GM13976 (cell line): ENCODE data around the gene CPD.

Experiments
- DNase-seq: peaks from one replicate; pipeline ENCODE4 v3.0.0; 2012; ENCODE audit warnings: low spot score
- CTCF ChIP-seq: IDR thresholded peaks from 2 replicates; pipeline ENCODE4 v1.5.1; 2012; ENCODE audit warnings: borderline replicate concordance, mild to moderate bottlenecking; ENCODE audit not compliant: insufficient read depth; ENCODE audit errors: extremely low read depth, missing control alignments, control extremely low read depth
- in situ Hi-C: fragments of 300-500 bp; cut with MboI; formaldehyde crosslinking; loops from one replicate; pipeline ENCODE4 v1.12.0; 2022; ENCODE audit warnings: low sequenced_read_pairs, mixed read lengths, inconsistent platforms; ENCODE audit not compliant: unreplicated experiment

CPD gene

GRCh38 chr17:30377574-30378240 is 1.0 kb upstream of the CPD start:
- TF ChIP-seq CTCF: no peak
- no peak for DNase-seq
- in situ Hi-C loops: no loop called here

DNA sequence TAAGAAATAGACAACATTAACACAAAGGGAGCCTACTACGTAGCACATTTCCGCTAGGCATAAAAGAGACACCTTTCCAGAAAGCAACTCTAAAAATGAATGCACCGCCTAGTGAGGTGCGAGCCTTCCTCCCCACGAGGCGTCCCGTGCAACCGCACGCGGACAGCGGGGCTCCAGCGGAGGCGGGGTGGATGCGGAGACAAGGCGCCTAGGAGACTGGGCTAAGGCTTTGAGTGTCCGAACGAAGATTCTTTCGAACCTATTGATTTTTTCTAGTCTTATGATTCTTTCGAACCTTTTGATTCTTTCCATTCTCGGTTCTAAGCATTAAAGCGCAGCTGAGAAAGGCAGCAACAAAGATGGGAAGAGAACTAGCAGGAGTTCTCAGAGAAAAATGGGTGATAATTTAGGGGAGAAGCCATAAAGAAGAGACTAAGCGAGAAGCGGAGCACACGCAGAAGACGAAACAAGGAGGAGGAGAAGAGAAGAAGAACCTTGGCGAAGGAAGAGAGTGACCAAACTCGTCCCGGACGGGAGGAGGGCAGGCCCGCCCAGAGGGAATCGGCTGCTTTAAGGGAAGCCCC is 394 bp upstream of the CPD start:
- TF ChIP-seq CTCF: no peak
- in situ Hi-C loops: no loop called here
- DNase-seq: peak; percentile 43

DNA sequence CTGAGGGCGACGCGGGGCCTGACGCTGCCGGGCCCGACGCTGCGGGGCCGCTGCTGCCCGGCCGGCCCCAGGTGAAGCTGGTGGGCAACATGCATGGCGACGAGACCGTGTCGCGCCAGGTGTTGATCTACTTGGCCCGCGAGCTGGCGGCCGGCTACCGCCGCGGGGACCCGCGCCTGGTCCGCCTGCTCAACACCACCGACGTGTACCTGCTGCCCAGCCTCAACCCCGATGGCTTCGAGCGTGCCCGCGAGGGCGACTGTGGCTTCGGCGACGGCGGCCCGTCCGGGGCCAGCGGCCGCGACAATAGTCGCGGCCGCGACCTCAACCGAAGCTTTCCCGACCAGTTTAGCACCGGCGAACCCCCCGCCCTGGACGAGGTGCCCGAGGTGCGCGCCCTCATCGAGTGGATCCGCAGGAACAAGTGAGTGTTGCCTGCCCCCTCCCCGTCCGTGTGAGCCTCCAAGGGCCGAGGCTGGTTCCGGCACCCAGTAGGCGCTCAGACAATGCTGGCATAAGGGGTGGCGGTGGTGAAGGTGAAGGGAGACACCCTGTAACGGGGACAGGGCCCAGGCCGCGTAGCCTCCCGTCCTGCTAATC is 676 bp downstream of the CPD start:
- DNase-seq: peak; percentile 35
- no peak for TF ChIP-seq CTCF
- in situ Hi-C loops: no loop called here

GRCh38 chr17:30379903-30380381 is 1.2 kb downstream of the CPD start:
- no peak for TF ChIP-seq CTCF
- peak; percentile 51 for DNase-seq
- in situ Hi-C loops: no loop called here

DNA sequence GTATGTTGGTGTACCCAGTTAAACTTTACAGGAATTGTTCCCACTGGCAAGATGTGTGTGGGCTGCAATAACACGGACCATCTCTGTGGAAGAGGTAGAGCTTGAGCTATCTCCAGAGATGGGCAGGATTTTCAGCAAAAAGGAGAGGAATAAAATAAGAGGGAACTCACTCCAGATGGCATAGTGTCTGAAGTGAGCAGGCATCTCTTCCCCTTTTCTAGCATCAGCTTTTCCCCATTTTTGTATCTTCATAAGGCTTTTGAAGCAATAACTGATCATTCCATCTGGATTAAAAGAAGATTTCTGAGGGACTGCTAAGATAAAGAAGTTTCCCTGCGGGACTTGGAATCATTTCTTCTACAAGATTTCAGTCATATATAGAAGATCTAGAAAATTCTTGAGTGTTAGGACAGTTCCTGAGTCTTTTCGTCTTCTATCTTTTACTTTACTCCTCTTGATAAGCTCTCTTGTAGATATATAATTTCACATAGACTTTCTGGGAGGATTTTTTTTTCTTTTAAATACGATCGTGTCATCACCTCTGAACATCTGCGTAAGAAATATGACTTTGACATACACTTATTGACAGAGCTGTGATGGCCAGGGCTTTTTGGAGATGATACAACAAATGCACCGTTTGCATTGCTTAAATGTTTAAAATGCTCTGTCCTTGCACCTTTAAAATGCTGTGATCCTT is 2.1 kb downstream of the CPD start:
- DNase-seq: no peak
- TF ChIP-seq CTCF: no peak
- in situ Hi-C loops: no loop called here

DNA sequence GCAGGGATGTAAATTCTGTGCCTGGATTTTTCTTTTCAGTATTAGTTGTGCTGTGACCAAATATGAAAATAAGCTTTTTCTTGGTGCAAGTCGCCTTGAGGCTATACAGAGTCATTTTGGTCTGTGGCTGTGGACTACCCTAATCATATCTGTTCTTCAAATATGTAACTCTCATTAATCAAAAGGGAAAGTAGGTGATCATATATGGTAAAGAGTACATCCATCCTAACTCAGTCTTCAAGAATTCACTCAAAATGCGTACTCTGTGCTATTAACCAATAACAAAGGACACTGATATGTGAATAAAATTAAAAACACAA is 2.6 kb downstream of the CPD start:
- TF ChIP-seq CTCF: no peak
- no peak for DNase-seq
- in situ Hi-C loops: no loop called here
